GM18951 (cell line): ENCODE data around the gene GABRR2.
"Not testable (repeated sequence)": the region's sequence is repeated elsewhere in the genome, so short reads cannot be mapped to it uniquely, and the experiment has no call there.

Source experiments
- POLR2A ChIP-seq: IDR thresholded peaks from 4 replicates; pipeline ENCODE4 v1.6.1; 2011; ENCODE audit warnings: mild to moderate bottlenecking; ENCODE audit not compliant: insufficient read length, insufficient read depth; ENCODE audit errors: extremely low read depth
- in situ Hi-C: fragments of 300-500 bp; cut with MboI; formaldehyde crosslinking; loops from one replicate; pipeline ENCODE4 v1.12.0; 2022; ENCODE audit warnings: low sequenced_read_pairs, mixed read lengths, inconsistent platforms; ENCODE audit not compliant: unreplicated experiment

The GABRR2 gene

DNA sequence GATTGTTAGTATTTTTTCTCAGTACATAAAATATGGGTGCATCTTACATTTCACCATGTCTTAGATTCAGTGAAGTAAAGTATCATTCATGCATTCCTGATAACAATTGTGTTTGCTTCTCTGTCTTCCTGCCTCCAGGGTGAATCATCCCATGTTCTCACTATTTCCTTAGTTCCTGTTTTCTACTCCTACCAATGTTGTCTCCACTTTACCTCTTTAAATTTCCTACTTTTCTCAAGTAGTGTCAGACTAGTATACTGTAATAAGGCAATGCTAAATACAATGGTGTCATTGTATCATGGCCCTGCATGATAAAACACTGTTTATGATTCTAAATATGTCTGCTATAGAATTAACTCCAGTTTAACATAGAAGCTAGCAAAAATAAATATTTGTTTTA, 60.5 kb downstream of the GABRR2 start:
- in situ Hi-C loops: no loop called here
- TF ChIP-seq POLR2A: no peak

DNA sequence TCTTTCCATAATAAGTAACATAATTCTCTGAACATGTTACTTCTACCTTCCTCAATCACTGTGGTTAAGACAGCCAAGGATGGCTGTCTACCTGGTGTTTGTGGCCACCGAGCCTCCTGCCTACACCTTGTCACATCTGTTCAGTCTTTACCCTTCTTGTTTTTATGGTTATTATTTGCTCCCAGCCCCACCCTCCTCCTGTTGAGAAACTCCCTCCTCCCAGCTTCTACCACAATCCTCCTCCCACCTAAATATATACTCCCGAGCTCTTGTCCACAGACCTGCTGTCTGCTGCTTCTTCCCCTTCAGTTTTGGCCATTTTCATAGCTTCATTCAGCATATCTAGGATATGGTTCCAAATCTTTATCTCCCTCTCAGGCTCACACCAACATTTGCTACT, 62.2 kb downstream of the GABRR2 start:
- in situ Hi-C loops: no loop called here
- TF ChIP-seq POLR2A: no peak

- in situ Hi-C loops: no loop called here
- TF ChIP-seq POLR2A: no peak
These were observed 63.1 kb downstream of the GABRR2 start for GRCh38 chr6:89251976-89252375.

GRCh38 chr6:89251170-89251569, 63.9 kb downstream of the GABRR2 start:
- TF ChIP-seq POLR2A: no peak
- in situ Hi-C loops: no loop called here

- in situ Hi-C loops: no loop called here
These were observed 64.9 kb downstream of the GABRR2 start for GRCh38 chr6:89250239-89250638.

DNA sequence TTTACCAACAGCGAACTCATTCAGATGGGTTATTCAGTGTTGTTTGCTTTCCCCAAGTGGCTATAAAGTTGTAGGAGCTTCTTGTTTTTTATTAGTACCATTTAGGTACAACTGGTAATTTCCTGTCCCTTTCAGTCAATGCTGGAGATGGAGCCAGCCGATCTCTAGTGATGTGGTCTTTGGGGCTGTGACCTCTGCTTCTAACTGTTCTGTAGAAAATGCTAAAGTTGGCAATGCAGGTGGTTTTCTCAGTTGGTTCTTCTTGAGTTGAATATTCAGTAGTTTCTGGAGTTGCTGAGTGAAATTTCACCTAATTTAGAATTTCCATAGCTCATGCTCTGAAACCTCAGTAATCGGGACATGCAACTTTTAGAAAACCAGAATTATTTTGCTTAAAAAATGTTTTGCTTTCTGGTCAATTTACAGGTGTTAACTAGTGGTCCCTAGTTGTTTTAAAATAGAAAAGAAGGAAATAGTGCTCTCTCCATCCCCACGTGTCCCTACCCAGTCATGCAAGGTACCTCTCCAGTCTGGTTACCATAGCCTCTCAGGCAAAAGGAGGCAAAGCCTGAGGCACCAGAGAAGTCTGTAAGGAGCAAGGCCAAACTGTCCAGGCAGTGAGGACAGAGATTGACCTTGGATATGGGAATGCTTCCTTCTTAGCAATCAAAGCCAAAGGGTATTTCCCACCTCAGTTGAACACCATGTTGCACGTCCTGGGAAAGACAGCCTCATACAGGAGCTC, 70.7 kb downstream of the GABRR2 start:
- in situ Hi-C loops: no loop called here
- TF ChIP-seq POLR2A: no peak

More at GRCh38 chr6:89250239-89250638, 64.9 kb downstream of the GABRR2 start:
- no peak for TF ChIP-seq POLR2A

- in situ Hi-C loops: no loop called here
- TF ChIP-seq POLR2A: no peak
These were observed 71.8 kb downstream of the GABRR2 start for GRCh38 chr6:89243331-89243629.

- no peak for TF ChIP-seq POLR2A
- in situ Hi-C loops: no loop called here
These were observed 72.3 kb downstream of the GABRR2 start for GRCh38 chr6:89242574-89243330.

GRCh38 chr6:89239338-89239737, 75.8 kb downstream of the GABRR2 start:
- in situ Hi-C loops: no loop called here
- no peak for TF ChIP-seq POLR2A

- in situ Hi-C loops: no loop called here
- TF ChIP-seq POLR2A: no peak
These were observed 77.9 kb downstream of the GABRR2 start for GRCh38 chr6:89237158-89237557.

GRCh38 chr6:89233605-89234004, 81.5 kb downstream of the GABRR2 start:
- in situ Hi-C loops: not testable (repeated sequence)

GRCh38 chr6:89222712-89223039, 92.4 kb downstream of the GABRR2 start:
- TF ChIP-seq POLR2A: no peak
- in situ Hi-C loops: no loop called here

GRCh38 chr6:89221971-89222711, 93.0 kb downstream of the GABRR2 start:
- in situ Hi-C loops: no loop called here

GRCh38 chr6:89221129-89221528, 94.0 kb downstream of the GABRR2 start:
- in situ Hi-C loops: no loop called here
- TF ChIP-seq POLR2A: no peak

More at GRCh38 chr6:89221971-89222711, 93.0 kb downstream of the GABRR2 start:
- no peak for TF ChIP-seq POLR2A

GRCh38 chr6:89217299-89217910, 97.7 kb downstream of the GABRR2 start, which contains the start of gene GABRR1:
Gene GABRR1 (minus strand): TSS chr6:89217358. CDS start chr6:89217322, 36 bp downstream.
- in situ Hi-C loops: no loop called here
- TF ChIP-seq POLR2A: no peak
